GM19455 (cell line): ENCODE measurements around the gene ZBTB3.
"Not testable (repeated sequence)": the region's sequence is repeated elsewhere in the genome, so short reads cannot be mapped to it uniquely, and the experiment has no call there.

Source experiments
- ATAC-seq: cut with Tn5 transposase; IDR thresholded peaks from one replicate; pipeline ENCODE4 v1.9.1; 2021; ENCODE audit not compliant: unreplicated experiment

Gene ZBTB3

GRCh38 chr11:62753736-62754603 lies at the start of gene ZBTB3:
TSS of gene ZBTB3 (minus strand) at chr11:62754160. CDS start at chr11:62753664, 496 bp downstream.
- peak; percentile 97 for ATAC-seq

- no peak for ATAC-seq
Observed at GRCh38 chr11:62801071-62801470, 47.1 kb upstream of the ZBTB3 start.

- no peak for ATAC-seq
Observed at GRCh38 chr11:62799486-62799885, 45.5 kb upstream of the ZBTB3 start.

GRCh38 chr11:62796281-62796680 lies 42.3 kb upstream of the ZBTB3 start:
- no peak for ATAC-seq

GRCh38 chr11:62794201-62794775 lies 40.3 kb upstream of the ZBTB3 start:
- no peak for ATAC-seq

GRCh38 chr11:62792202-62792575 lies 38.2 kb upstream of the ZBTB3 start:
- no peak for ATAC-seq

- ATAC-seq = peak; percentile 72
Observed at GRCh38 chr11:62791501-62792201, 37.7 kb upstream of the ZBTB3 start, which contains the start of gene TMEM223. TSS of gene TMEM223 (minus strand) at chr11:62792006. CDS start at chr11:62791994, 12 bp downstream.

- no peak for ATAC-seq
Observed at GRCh38 chr11:62789576-62789975, 35.6 kb upstream of the ZBTB3 start.

GRCh38 chr11:62788991-62789390 lies 35.0 kb upstream of the ZBTB3 start:
- ATAC-seq = no peak

- peak; percentile 70 for ATAC-seq
Observed at GRCh38 chr11:62787005-62787759, 33.2 kb upstream of the ZBTB3 start, which contains the start of gene TMEM179B. TSS of gene TMEM179B (plus strand) at chr11:62787402. CDS start at chr11:62787432, 30 bp downstream.

- peak; percentile 76 for ATAC-seq
Observed at GRCh38 chr11:62786318-62787004, 32.5 kb upstream of the ZBTB3 start.

GRCh38 chr11:62782753-62783152 lies 28.8 kb upstream of the ZBTB3 start:
- ATAC-seq = no peak

- no peak for ATAC-seq
Observed at GRCh38 chr11:62778441-62778840, 24.5 kb upstream of the ZBTB3 start.

- ATAC-seq = no peak
Observed at GRCh38 chr11:62777389-62777788, 23.4 kb upstream of the ZBTB3 start.

- ATAC-seq = no peak
Observed at GRCh38 chr11:62775646-62776045, 21.7 kb upstream of the ZBTB3 start.

- no peak for ATAC-seq
Observed at GRCh38 chr11:62774407-62774806, 20.4 kb upstream of the ZBTB3 start.

- peak; percentile 75 for ATAC-seq
Observed at GRCh38 chr11:62771144-62772021, 17.4 kb upstream of the ZBTB3 start, which contains the start of gene TAF6L. TSS of gene TAF6L (plus strand) at chr11:62771396. CDS start at chr11:62775784, 4,388 bp downstream.

- no peak for ATAC-seq
Observed at GRCh38 chr11:62770778-62771143, 16.8 kb upstream of the ZBTB3 start.

- ATAC-seq = not testable (repeated sequence)
Observed at GRCh38 chr11:62760867-62761227, 6.9 kb upstream of the ZBTB3 start.
